Loucy (cell line): ENCODE data around the gene PROK1.

Experiments
- CTCF ChIP-seq: fragments of 200-600 bp; sonication (generic); conservative IDR thresholded peaks from 2 replicates; pipeline ENCODE4 v1.5.1; 2014; ENCODE audit warnings: mild to moderate bottlenecking, antibody characterized with exemption, low read length
- EZH2phosphoT487 ChIP-seq: fragments of 200-600 bp; IDR thresholded peaks from 2 replicates; pipeline ENCODE4 v1.6.1; 2018; ENCODE audit warnings: antibody characterized with exemption, mild to moderate bottlenecking, moderate library complexity, borderline replicate concordance

- TF ChIP-seq CTCF, result peak; percentile 96
- no peak for TF ChIP-seq EZH2phosphoT487
Observed at GRCh38 chr1:110495926-110496600, 45.1 kb downstream of the PROK1 start.
